Karpas-422 (cell line): Measurements from ENCODE around the gene TFEB. TPM values are rescaled to one million over a fixed set of nuclear protein-coding genes. Genes with fewer than 3 reads are reported as not detected.

Experiments
- DNase-seq: peaks from one replicate; pipeline ENCODE4 v3.0.0-alpha.2; 2015
- H2AFZ ChIP-seq: fragments of 200-600 bp; sonication (generic); 2 replicates; pipeline ENCODE4 v1.6.1; 2014; ENCODE audit warnings: antibody characterized with exemption, low read length, mixed read lengths
- H3K27ac ChIP-seq: fragments of 200-600 bp; sonication (generic); 2 replicates; pipeline ENCODE4 v1.5.1; 2014; ENCODE audit warnings: mild to moderate bottlenecking, low read length, moderate library complexity
- H3K27me3 ChIP-seq: fragments of 200-600 bp; sonication (generic); 2 replicates; pipeline ENCODE4 v1.6.1; 2014; ENCODE audit warnings: low read length, mixed read lengths
- H3K36me3 ChIP-seq: fragments of 200-600 bp; sonication (generic); 2 replicates; pipeline ENCODE4 v1.6.1; 2014; ENCODE audit warnings: low read length, mixed read lengths; ENCODE audit not compliant: insufficient read depth
- H3K4me1 ChIP-seq: fragments of 200-600 bp; sonication (generic); 2 replicates; pipeline ENCODE4 v1.6.1; 2014; ENCODE audit warnings: mild to moderate bottlenecking, low read length, mixed read lengths
- H3K4me2 ChIP-seq: fragments of 200-600 bp; sonication (generic); 2 replicates; pipeline ENCODE4 v1.6.1; 2014; ENCODE audit warnings: low read length, low read depth, mild to moderate bottlenecking; ENCODE audit not compliant: poor library complexity, severe bottlenecking
- H3K4me3 ChIP-seq: fragments of 200-600 bp; sonication (generic); 2 replicates; pipeline ENCODE4 v1.5.1; 2014; ENCODE audit warnings: mild to moderate bottlenecking, antibody characterized with exemption, low read length, mixed read lengths
- H3K79me2 ChIP-seq: fragments of 200-600 bp; sonication (generic); 2 replicates; pipeline ENCODE4 v1.6.1; 2014; ENCODE audit warnings: mild to moderate bottlenecking, low read length, mixed read lengths
- H3K9ac ChIP-seq: fragments of 200-600 bp; sonication (generic); 2 replicates; pipeline ENCODE4 v1.6.0; 2014; ENCODE audit warnings: low read length
- H3K9me2 ChIP-seq: fragments of 200-600 bp; sonication (generic), shearing (Covaris generic); replicated peaks from 2 replicates; pipeline ENCODE4 v1.6.0; 2014; ENCODE audit warnings: mild to moderate bottlenecking, low read length, moderate library complexity; ENCODE audit not compliant: insufficient read depth
- H3K9me3 ChIP-seq: fragments of 300-700, 200-600 bp; sonication (generic); 2 replicates; pipeline ENCODE4 v1.6.1; 2014; ENCODE audit warnings: low read length, mixed read lengths
- H4K20me1 ChIP-seq: fragments of 200-600 bp; sonication (generic); 2 replicates; pipeline ENCODE4 v1.6.1; 2014; ENCODE audit warnings: mild to moderate bottlenecking, antibody characterized with exemption, low read length, low read depth; ENCODE audit not compliant: insufficient read depth
- total RNA-seq: library from RNA; depleted of rRNA; stranded (reverse); fragments of >200 nt; shearing (Covaris generic); gene quantifications from 2 replicates; pipeline ENCODE4 v1.2.3, GENCODE V29; 2014; ENCODE audit warnings: low replicate concordance

TFEB gene
- total RNA-seq, 1 experiment from 2014 or later: 72.3 TPM

- Histone ChIP-seq H3K9me2 (no peaks in the 10 kb centered on the region), H3K4me3 (no peak overlapping the region), H3K36me3 (no peaks in the 10 kb centered on the region), H3K27me3 (no peaks in the 10 kb centered on the region), H3K4me1 (no peaks in the 10 kb centered on the region), H3K27ac (no peak overlapping the region), H3K9ac (no peak overlapping the region), H3K79me2 (no peaks in the 10 kb centered on the region), H3K4me2 (no peak overlapping the region), H3K9me3 (no peaks in the 10 kb centered on the region), H4K20me1 (no peaks in the 10 kb centered on the region), H2AFZ (no peak overlapping the region)
- no peak for DNase-seq
Measured at GRCh38 chr6:41746107-41746506, 10.7 kb upstream of the TFEB start.

GRCh38 chr6:41744236-41744787, 8.9 kb upstream of the TFEB start:
- Histone ChIP-seq H3K4me1 (no peaks in the 10 kb centered on the region), H3K4me3 (no peak overlapping the region), H3K79me2 (no peaks in the 10 kb centered on the region), H3K36me3 (no peaks in the 10 kb centered on the region), H2AFZ (no peak overlapping the region), H3K9me3 (no peaks in the 10 kb centered on the region), H4K20me1 (no peaks in the 10 kb centered on the region), H3K9me2 (no peaks in the 10 kb centered on the region), H3K27me3 (no peaks in the 10 kb centered on the region), H3K9ac (no peak overlapping the region), H3K4me2 (no peak overlapping the region), H3K27ac (no peak overlapping the region)
- DNase-seq: no peak

- Histone ChIP-seq H3K4me3 (no peak overlapping the region), H3K9ac (no peak overlapping the region), H3K9me3 (no peaks in the 10 kb centered on the region), H3K9me2 (no peaks in the 10 kb centered on the region), H3K79me2 (no peaks in the 10 kb centered on the region), H4K20me1 (no peaks in the 10 kb centered on the region), H3K4me2 (no peak overlapping the region), H2AFZ (no peak overlapping the region), H3K36me3 (no peaks in the 10 kb centered on the region), H3K4me1 (no peaks in the 10 kb centered on the region), H3K27ac (no peak overlapping the region), H3K27me3 (no peaks in the 10 kb centered on the region)
- no peak for DNase-seq
Measured at GRCh38 chr6:41743406-41744235, 8.2 kb upstream of the TFEB start.

GRCh38 chr6:41741625-41742490, 6.5 kb upstream of the TFEB start:
- Histone ChIP-seq H3K27ac (no peak overlapping the region), H2AFZ (no peak overlapping the region), H3K79me2 (no peaks in the 10 kb centered on the region), H3K27me3 (no peaks in the 10 kb centered on the region), H3K4me1 (no peaks in the 10 kb centered on the region), H3K36me3 (no peaks in the 10 kb centered on the region), H3K9me3 (no peaks in the 10 kb centered on the region), H3K9ac (no peak overlapping the region), H4K20me1 (no peaks in the 10 kb centered on the region), H3K9me2 (no peaks in the 10 kb centered on the region), H3K4me2 (no peak overlapping the region), H3K4me3 (no peak overlapping the region)
- no peak for DNase-seq

GRCh38 chr6:41740366-41741162, 5.2 kb upstream of the TFEB start:
- Histone ChIP-seq H3K4me1 (peaks cover 7% of the 10 kb centered on the region), H3K79me2 (no peaks in the 10 kb centered on the region), H4K20me1 (no peaks in the 10 kb centered on the region), H3K9me3 (no peaks in the 10 kb centered on the region), H3K27ac (no peak overlapping the region), H3K4me2 (no peak overlapping the region), H3K36me3 (no peaks in the 10 kb centered on the region), H2AFZ (no peak overlapping the region), H3K4me3 (no peak overlapping the region), H3K27me3 (no peaks in the 10 kb centered on the region), H3K9ac (no peak overlapping the region), H3K9me2 (no peaks in the 10 kb centered on the region)
- DNase-seq: no peak

GRCh38 chr6:41739041-41739440, 3.6 kb upstream of the TFEB start:
- H3K4me2 ChIP-seq: no peak overlapping the region
- no peak overlapping the region for H3K27ac ChIP-seq
- no peaks in the 10 kb centered on the region for H3K9me2 ChIP-seq
- H3K4me3 ChIP-seq: no peak overlapping the region
- peaks cover 7% of the 10 kb centered on the region for H3K4me1 ChIP-seq
- no peak overlapping the region for H3K9ac ChIP-seq
- no peaks in the 10 kb centered on the region for H3K79me2 ChIP-seq
- no peaks in the 10 kb centered on the region for H3K27me3 ChIP-seq
- H3K36me3 ChIP-seq: no peaks in the 10 kb centered on the region
- no peak for DNase-seq
- H4K20me1 ChIP-seq: no peaks in the 10 kb centered on the region
- no peaks in the 10 kb centered on the region for H3K9me3 ChIP-seq
- no peak overlapping the region for H2AFZ ChIP-seq

GRCh38 chr6:41737591-41738130, 2.3 kb upstream of the TFEB start:
- Histone ChIP-seq H3K9me2 (no peaks in the 10 kb centered on the region), H3K9ac (no peak overlapping the region), H3K4me2 (no peak overlapping the region), H4K20me1 (no peaks in the 10 kb centered on the region), H3K4me1 (peaks cover 20% of the 10 kb centered on the region), H3K4me3 (no peak overlapping the region), H3K27ac (no peak overlapping the region), H2AFZ (no peak overlapping the region), H3K9me3 (no peaks in the 10 kb centered on the region), H3K27me3 (no peaks in the 10 kb centered on the region), H3K79me2 (peaks cover 9% of the 10 kb centered on the region), H3K36me3 (no peaks in the 10 kb centered on the region)
- no peak for DNase-seq
